HepG2 (cell line): ENCODE results near the gene CEL. TPM values are rescaled to one million over a fixed set of nuclear protein-coding genes. Genes with fewer than 3 reads are reported as not detected.

Experiments used
- ARNT2 ChIP-seq: sonication (generic); formaldehyde crosslinking; IDR thresholded peaks from 2 replicates; pipeline ENCODE4 v1.8.0; 2022; ENCODE audit warnings: mild to moderate bottlenecking, low read depth, missing genetic modification reagents, moderate library complexity
- FOXP4 ChIP-seq: sonication (generic); formaldehyde crosslinking; IDR thresholded peaks from 2 replicates; pipeline ENCODE4 v1.4.0; 2020; ENCODE audit warnings: missing genetic modification reagents
- JUND ChIP-seq: sonication (generic); formaldehyde crosslinking; IDR thresholded peaks from 2 replicates; pipeline ENCODE4 v1.8.0; 2022; ENCODE audit warnings: mild to moderate bottlenecking, missing genetic modification reagents
- KLF13 ChIP-seq: sonication (generic); formaldehyde crosslinking; IDR thresholded peaks from 2 replicates; pipeline ENCODE4 v1.4.0; 2020; ENCODE audit warnings: mild to moderate bottlenecking, missing genetic modification reagents
- KLF16 ChIP-seq, 2 experiments: sonication (generic) in 1 of 2; formaldehyde crosslinking in 1 of 2; IDR thresholded peaks; 2 replicates each; pipeline versions ENCODE4 v1.6.1 to v1.8.0; 2016 to 2023; ENCODE audit warnings: missing genetic modification reagents in 2 of 2, missing compliant biosample characterization in 1 of 2
- MLXIP ChIP-seq: sonication (generic); formaldehyde crosslinking; IDR thresholded peaks from 2 replicates; pipeline ENCODE4 v1.9.0; 2021; ENCODE audit warnings: missing genetic modification reagents, borderline replicate concordance
- MTF1 ChIP-seq: sonication (generic); formaldehyde crosslinking; IDR thresholded peaks from 2 replicates; pipeline ENCODE4 v1.5.0; 2020; ENCODE audit warnings: missing genetic modification reagents
- RFX1 ChIP-seq: fragments of 450-650 bp; IDR thresholded peaks from 2 replicates; pipeline ENCODE4 v1.6.1; 2017
- THAP8 ChIP-seq: sonication (generic); formaldehyde crosslinking; IDR thresholded peaks from 2 replicates; pipeline ENCODE4 v1.5.1; 2020; ENCODE audit warnings: missing genetic modification reagents, mild to moderate bottlenecking, borderline replicate concordance
- ZKSCAN8 ChIP-seq: IDR thresholded peaks from 2 replicates; pipeline ENCODE4 v1.6.1; 2016; ENCODE audit warnings: borderline replicate concordance, missing genetic modification reagents, missing compliant biosample characterization
- ZNF619 ChIP-seq: sonication (generic); formaldehyde crosslinking; IDR thresholded peaks from 2 replicates; pipeline ENCODE4 v1.4.0; 2020; ENCODE audit warnings: mild to moderate bottlenecking, missing genetic modification reagents
- ZNF850 ChIP-seq: sonication (generic); formaldehyde crosslinking; conservative IDR thresholded peaks from 2 replicates; pipeline ENCODE4 v1.9.0; 2021; ENCODE audit warnings: mild to moderate bottlenecking, missing genetic modification reagents
- polyA plus RNA-seq, 8 experiments: library from polyadenylated mRNA; depleted of rRNA in 3 of 8; stranded (reverse) in 7 of 8; unstranded in 1 of 8; fragments of >200 nt; fragmentation: Illumina TruSeq in 4 of 8; extraction: Trizol in 4 of 8; gene quantifications; 2 replicates each; pipeline versions ENCODE4 v1.2.1 to v1.2.3, GENCODE V29; 2011 to 2016; ENCODE audit warnings: low read depth in 4 of 8, missing spikeins in 1 of 8, mixed read lengths in 1 of 8; ENCODE audit not compliant: insufficient read depth in 1 of 8
- total RNA-seq, 5 experiments: library from RNA; depleted of rRNA; stranded (reverse); fragments of >200 nt; fragmentation: Illumina TruSeq; extraction: Trizol; gene quantifications; 2 replicates each; pipeline ENCODE4 v1.2.3, GENCODE V29; 2016; ENCODE audit warnings: low read depth in 1 of 5
- TF ChIP-seq, protein P1 (sequence below): sonication (generic); formaldehyde crosslinking; IDR thresholded peaks from 2 replicates; pipeline ENCODE4 v1.4.0; 2020; ENCODE audit warnings: missing genetic modification reagents, borderline replicate concordance
- TF ChIP-seq, protein P2 (sequence below): sonication (generic); formaldehyde crosslinking; IDR thresholded peaks from 2 replicates; pipeline ENCODE4 v1.4.0; 2020; ENCODE audit warnings: mild to moderate bottlenecking, missing genetic modification reagents

CEL gene
- total and polyA plus RNA-seq, 2 of the 13 experiments (the other 11 are each of a cell fraction or from before 2014, with no cell fraction given) = 0.63 to 1.5 TPM

DNA sequence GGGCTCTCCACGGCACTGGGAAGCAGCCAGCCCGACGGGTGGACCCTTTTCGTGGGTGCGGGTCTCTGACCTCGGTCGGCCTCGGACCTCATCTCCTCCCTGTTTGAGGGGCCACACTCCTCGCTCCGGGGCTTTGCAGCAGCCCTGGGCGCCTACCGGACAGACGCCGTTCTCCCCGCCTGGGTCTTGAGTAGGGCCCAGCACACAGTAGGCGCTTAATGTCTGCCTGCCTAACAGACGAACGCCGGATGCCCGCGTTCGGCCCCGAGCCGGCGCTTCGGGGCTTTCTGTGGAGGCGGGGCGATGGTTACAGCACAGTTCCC, 31.8 kb upstream of the CEL start (continued):
- TF ChIP-seq JUND (CRISPR knock-in tag) = no peak
- no peak for TF ChIP-seq ARNT2 (CRISPR knock-in tag)
- no peak for TF ChIP-seq ZNF619 (CRISPR knock-in tag)
- TF ChIP-seq KLF13 = no peak
- TF ChIP-seq ZKSCAN8 (CRISPR knock-in tag) = peak; percentile 91
- TF ChIP-seq, protein P1, sequence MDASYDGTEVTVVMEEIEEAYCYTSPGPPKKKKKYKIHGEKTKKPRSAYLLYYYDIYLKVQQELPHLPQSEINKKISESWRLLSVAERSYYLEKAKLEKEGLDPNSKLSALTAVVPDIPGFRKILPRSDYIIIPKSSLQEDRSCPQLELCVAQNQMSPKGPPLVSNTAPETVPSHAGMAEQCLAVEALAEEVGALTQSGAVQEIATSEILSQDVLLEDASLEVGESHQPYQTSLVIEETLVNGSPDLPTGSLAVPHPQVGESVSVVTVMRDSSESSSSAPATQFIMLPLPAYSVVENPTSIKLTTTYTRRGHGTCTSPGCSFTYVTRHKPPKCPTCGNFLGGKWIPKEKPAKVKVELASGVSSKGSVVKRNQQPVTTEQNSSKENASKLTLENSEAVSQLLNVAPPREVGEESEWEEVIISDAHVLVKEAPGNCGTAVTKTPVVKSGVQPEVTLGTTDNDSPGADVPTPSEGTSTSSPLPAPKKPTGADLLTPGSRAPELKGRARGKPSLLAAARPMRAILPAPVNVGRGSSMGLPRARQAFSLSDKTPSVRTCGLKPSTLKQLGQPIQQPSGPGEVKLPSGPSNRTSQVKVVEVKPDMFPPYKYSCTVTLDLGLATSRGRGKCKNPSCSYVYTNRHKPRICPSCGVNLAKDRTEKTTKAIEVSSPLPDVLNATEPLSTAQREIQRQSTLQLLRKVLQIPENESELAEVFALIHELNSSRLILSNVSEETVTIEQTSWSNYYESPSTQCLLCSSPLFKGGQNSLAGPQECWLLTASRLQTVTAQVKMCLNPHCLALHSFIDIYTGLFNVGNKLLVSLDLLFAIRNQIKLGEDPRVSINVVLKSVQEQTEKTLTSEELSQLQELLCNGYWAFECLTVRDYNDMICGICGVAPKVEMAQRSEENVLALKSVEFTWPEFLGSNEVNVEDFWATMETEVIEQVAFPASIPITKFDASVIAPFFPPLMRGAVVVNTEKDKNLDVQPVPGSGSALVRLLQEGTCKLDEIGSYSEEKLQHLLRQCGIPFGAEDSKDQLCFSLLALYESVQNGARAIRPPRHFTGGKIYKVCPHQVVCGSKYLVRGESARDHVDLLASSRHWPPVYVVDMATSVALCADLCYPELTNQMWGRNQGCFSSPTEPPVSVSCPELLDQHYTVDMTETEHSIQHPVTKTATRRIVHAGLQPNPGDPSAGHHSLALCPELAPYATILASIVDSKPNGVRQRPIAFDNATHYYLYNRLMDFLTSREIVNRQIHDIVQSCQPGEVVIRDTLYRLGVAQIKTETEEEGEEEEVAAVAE (CRISPR knock-in tag) = no peak
- no peak for TF ChIP-seq THAP8 (CRISPR knock-in tag)
- TF ChIP-seq, protein P2, sequence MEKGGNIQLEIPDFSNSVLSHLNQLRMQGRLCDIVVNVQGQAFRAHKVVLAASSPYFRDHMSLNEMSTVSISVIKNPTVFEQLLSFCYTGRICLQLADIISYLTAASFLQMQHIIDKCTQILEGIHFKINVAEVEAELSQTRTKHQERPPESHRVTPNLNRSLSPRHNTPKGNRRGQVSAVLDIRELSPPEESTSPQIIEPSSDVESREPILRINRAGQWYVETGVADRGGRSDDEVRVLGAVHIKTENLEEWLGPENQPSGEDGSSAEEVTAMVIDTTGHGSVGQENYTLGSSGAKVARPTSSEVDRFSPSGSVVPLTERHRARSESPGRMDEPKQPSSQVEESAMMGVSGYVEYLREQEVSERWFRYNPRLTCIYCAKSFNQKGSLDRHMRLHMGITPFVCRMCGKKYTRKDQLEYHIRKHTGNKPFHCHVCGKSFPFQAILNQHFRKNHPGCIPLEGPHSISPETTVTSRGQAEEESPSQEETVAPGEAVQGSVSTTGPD (CRISPR knock-in tag) = no peak
- TF ChIP-seq ZNF850 = no peak
- TF ChIP-seq FOXP4 (CRISPR knock-in tag) = no peak
- TF ChIP-seq MLXIP (CRISPR knock-in tag) = 0 out of 2 replicates have a peak, but pooled peaks have one; percentile 58
- TF ChIP-seq RFX1 = no peak
- TF ChIP-seq MTF1 = 0 out of 2 replicates have a peak, but pooled peaks have one; percentile 48
- TF ChIP-seq KLF16 (CRISPR knock-in tag; IDR thresholded peaks at IDR 0.05) = 0 out of 4 replicates have a peak, but pooled peaks of 1 of the 2 experiments have one; percentile 1
